ENCODE measurements around the gene RFXAP.
"Not testable (repeated sequence)": the region's sequence is repeated elsewhere in the genome, so short reads cannot be mapped to it uniquely, and the experiment has no call there.

Gene RFXAP

GRCh38 chr13:36818804-36819738 lies at the start of gene RFXAP:
Gene RFXAP (plus strand): TSS chr13:36819222. CDS start chr13:36819358, 136 bp downstream.
- peak; percentile 99 for DNase-seq (ENCODE audit: low spot score)

GRCh38 chr13:36769545-36769944 lies 49.5 kb upstream of the RFXAP start:
- DNase-seq (ENCODE audit: low spot score), result no peak

GRCh38 chr13:36770741-36771140 lies 48.3 kb upstream of the RFXAP start:
- DNase-seq (ENCODE audit: low spot score), result no peak

- DNase-seq (ENCODE audit: low spot score), result no peak
These were observed 46.2 kb upstream of the RFXAP start for GRCh38 chr13:36772853-36773252.

GRCh38 chr13:36774931-36775330 lies 44.1 kb upstream of the RFXAP start:
- no peak for DNase-seq (ENCODE audit: low spot score)

GRCh38 chr13:36776175-36776574 lies 42.8 kb upstream of the RFXAP start:
- DNase-seq (ENCODE audit: low spot score), result no peak

- DNase-seq (ENCODE audit: low spot score), result peak; percentile 23
These were observed 40.8 kb upstream of the RFXAP start for GRCh38 chr13:36778083-36778671.

- DNase-seq (ENCODE audit: low spot score), result no peak
These were observed 35.1 kb upstream of the RFXAP start for GRCh38 chr13:36783890-36784289.

- DNase-seq (ENCODE audit: low spot score), result not testable (repeated sequence)
These were observed 32.8 kb upstream of the RFXAP start for GRCh38 chr13:36786175-36786574.

GRCh38 chr13:36787181-36787580 lies 31.8 kb upstream of the RFXAP start:
- DNase-seq (ENCODE audit: low spot score), result no peak

- DNase-seq (ENCODE audit: low spot score), result no peak
These were observed 30.7 kb upstream of the RFXAP start for GRCh38 chr13:36788276-36788675.

- no peak for DNase-seq (ENCODE audit: low spot score)
These were observed 30.0 kb upstream of the RFXAP start for GRCh38 chr13:36789061-36789460.

GRCh38 chr13:36789730-36790129 lies 29.3 kb upstream of the RFXAP start:
- no peak for DNase-seq (ENCODE audit: low spot score)

- no peak for DNase-seq (ENCODE audit: low spot score)
These were observed 24.3 kb upstream of the RFXAP start for GRCh38 chr13:36794706-36795105.

GRCh38 chr13:36795463-36795862 lies 23.6 kb upstream of the RFXAP start:
- no peak for DNase-seq (ENCODE audit: low spot score)

GRCh38 chr13:36796052-36796451 lies 23.0 kb upstream of the RFXAP start:
- DNase-seq (ENCODE audit: low spot score), result no peak

- DNase-seq (ENCODE audit: low spot score), result no peak
These were observed 18.0 kb upstream of the RFXAP start for GRCh38 chr13:36801035-36801434.

GRCh38 chr13:36804588-36804987 lies 14.4 kb upstream of the RFXAP start:
- no peak for DNase-seq (ENCODE audit: low spot score)

- DNase-seq (ENCODE audit: low spot score), result no peak
These were observed 12.9 kb upstream of the RFXAP start for GRCh38 chr13:36806102-36806501.

- no peak for DNase-seq (ENCODE audit: low spot score)
These were observed 11.4 kb upstream of the RFXAP start for GRCh38 chr13:36807616-36808015.

GRCh38 chr13:36813225-36813624 lies 5.8 kb upstream of the RFXAP start:
- DNase-seq (ENCODE audit: low spot score), result no peak

GRCh38 chr13:36814465-36814864 lies 4.6 kb upstream of the RFXAP start:
- DNase-seq (ENCODE audit: low spot score), result no peak

GRCh38 chr13:36815062-36815461 lies 4.0 kb upstream of the RFXAP start:
- DNase-seq (ENCODE audit: low spot score), result peak; percentile 21

Measured in AG08396 (cell line).